Hindlimb muscle (tissue), 1 donor: ENCODE results near the gene PHB1. TPM values are rescaled to one million over a fixed set of nuclear protein-coding genes. Genes with fewer than 3 reads are reported as not detected.

Experiments used
- polyA plus RNA-seq: library from polyadenylated mRNA; unstranded; fragments of 120-200 nt; gene quantifications from one replicate; pipeline ENCODE4 v1.2.1, GENCODE V29; 2013; ENCODE audit not compliant: insufficient read length

Gene PHB1
- polyA plus RNA-seq, 1 donor, result 137 TPM

Other genes with a start within 250 kb of the PHB1 start
- gene GNGT2, start 204.3 kb downstream of the PHB1 start, polyA plus RNA-seq, result 1.2 TPM
- 6.7 TPM for gene ABI3, start 204.2 kb downstream of the PHB1 start, polyA plus RNA-seq
- gene PHOSPHO1, start 184.1 kb downstream of the PHB1 start, polyA plus RNA-seq, result 19.9 TPM
- gene ZNF652, start 52.6 kb downstream of the PHB1 start, polyA plus RNA-seq, result 15.6 TPM
- gene NGFR, start 80.4 kb upstream of the PHB1 start, polyA plus RNA-seq, result 50.8 TPM
- gene NXPH3, start 161.0 kb upstream of the PHB1 start, polyA plus RNA-seq, result 1.5 TPM